Thyroid gland (tissue), 4 donors: ENCODE results near the gene DOCK1.

Experiments
- POLR2A ChIP-seq, 2 donors: fragments of 450-650 bp; IDR thresholded peaks; one replicate each; pipeline ENCODE4 v1.6.1; 2017; ENCODE audit warnings: antibody characterized with exemption in 2 of 2, mild to moderate bottlenecking in 2 of 2, moderate library complexity in 1 of 2
- TF ChIP-seq, protein P1 (sequence below), 6 experiments: fragments of 200-600 bp in 3 of 6; fragments of 450-650 bp in 3 of 6; sonication (generic) in 3 of 6; IDR thresholded peaks; one replicate each; pipeline ENCODE4 v1.5.1; 2016 to 2019; ENCODE audit warnings: antibody characterized with exemption in 6 of 6, mild to moderate bottlenecking in 2 of 6, inconsistent platforms in 1 of 6, moderate library complexity in 1 of 6

DNA sequence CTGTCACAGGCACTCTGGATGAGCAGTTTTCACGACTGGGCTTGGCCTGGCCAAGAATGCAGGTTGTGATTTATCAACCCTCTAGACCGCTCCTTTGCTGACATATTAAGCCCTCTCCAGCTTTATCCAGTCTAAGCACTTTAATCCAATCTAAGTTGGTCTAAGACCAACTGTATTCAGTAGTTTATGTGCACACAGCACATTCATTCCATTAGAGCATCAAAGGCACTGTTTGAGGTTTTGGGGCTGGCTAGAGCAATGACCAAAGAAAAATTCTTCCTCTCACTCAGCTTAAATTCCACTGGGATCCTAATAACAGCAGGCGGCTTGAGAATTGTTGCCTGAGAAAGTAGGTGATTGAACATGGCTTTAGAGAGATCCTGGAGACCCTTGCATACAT lies 467.1 kb downstream of the DOCK1 start:
- TF ChIP-seq, protein P1, sequence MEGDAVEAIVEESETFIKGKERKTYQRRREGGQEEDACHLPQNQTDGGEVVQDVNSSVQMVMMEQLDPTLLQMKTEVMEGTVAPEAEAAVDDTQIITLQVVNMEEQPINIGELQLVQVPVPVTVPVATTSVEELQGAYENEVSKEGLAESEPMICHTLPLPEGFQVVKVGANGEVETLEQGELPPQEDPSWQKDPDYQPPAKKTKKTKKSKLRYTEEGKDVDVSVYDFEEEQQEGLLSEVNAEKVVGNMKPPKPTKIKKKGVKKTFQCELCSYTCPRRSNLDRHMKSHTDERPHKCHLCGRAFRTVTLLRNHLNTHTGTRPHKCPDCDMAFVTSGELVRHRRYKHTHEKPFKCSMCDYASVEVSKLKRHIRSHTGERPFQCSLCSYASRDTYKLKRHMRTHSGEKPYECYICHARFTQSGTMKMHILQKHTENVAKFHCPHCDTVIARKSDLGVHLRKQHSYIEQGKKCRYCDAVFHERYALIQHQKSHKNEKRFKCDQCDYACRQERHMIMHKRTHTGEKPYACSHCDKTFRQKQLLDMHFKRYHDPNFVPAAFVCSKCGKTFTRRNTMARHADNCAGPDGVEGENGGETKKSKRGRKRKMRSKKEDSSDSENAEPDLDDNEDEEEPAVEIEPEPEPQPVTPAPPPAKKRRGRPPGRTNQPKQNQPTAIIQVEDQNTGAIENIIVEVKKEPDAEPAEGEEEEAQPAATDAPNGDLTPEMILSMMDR (IDR thresholded peaks at IDR 0.05) = no peak
- TF ChIP-seq POLR2A (IDR thresholded peaks at IDR 0.05) = no peak
